GM23338 (cell line): Measurements from ENCODE around the gene CDH8. TPM values are rescaled to one million over a fixed set of nuclear protein-coding genes. Genes with fewer than 3 reads are reported as not detected.

Source experiments
- ATAC-seq: fragments of 200-7000 bp; cut with Tn5 transposase; 3 replicates; pipeline ENCODE4 v1.9.1; 2020
- DNase-seq: peaks from one replicate; pipeline ENCODE4 v3.0.0-alpha.2; 2015; ENCODE audit warnings: low spot score
- H2AFZ ChIP-seq: fragments of 200-600 bp; sonication (generic); 2 replicates; pipeline ENCODE4 v1.8.0; 2016; ENCODE audit warnings: antibody characterized with exemption, mild to moderate bottlenecking, moderate library complexity
- H3F3A ChIP-seq: fragments of 200-600 bp; sonication (generic); replicated peaks from 2 replicates; pipeline ENCODE4 v1.8.0; 2017; ENCODE audit warnings: antibody characterized with exemption, mixed run types, low read depth
- H3K27ac ChIP-seq: fragments of 200-600 bp; sonication (generic); 2 replicates; pipeline ENCODE4 v1.6.1; 2016; ENCODE audit warnings: low read depth
- H3K27me3 ChIP-seq: fragments of 200-600 bp; sonication (generic); 2 replicates; pipeline ENCODE4 v1.8.0; 2016; ENCODE audit warnings: mild to moderate bottlenecking, mixed run types, moderate library complexity; ENCODE audit not compliant: insufficient read depth
- H3K36me3 ChIP-seq: fragments of 200-600 bp; sonication (generic); 2 replicates; pipeline ENCODE4 v1.8.0; 2016; ENCODE audit warnings: mild to moderate bottlenecking; ENCODE audit not compliant: insufficient read depth
- H3K4me1 ChIP-seq: fragments of 200-600 bp; sonication (generic); 2 replicates; pipeline ENCODE4 v1.8.0; 2016; ENCODE audit warnings: mild to moderate bottlenecking, moderate library complexity; ENCODE audit not compliant: insufficient read depth
- H3K4me2 ChIP-seq: fragments of 200-600 bp; sonication (generic); 2 replicates; pipeline ENCODE4 v1.7.1; 2017; ENCODE audit warnings: mixed run types
- H3K4me3 ChIP-seq: fragments of 200-600 bp; sonication (generic); 2 replicates; pipeline ENCODE4 v1.6.1; 2016; ENCODE audit warnings: mixed run types
- H3K79me2 ChIP-seq: fragments of 200-600 bp; sonication (generic); replicated peaks from 2 replicates; pipeline ENCODE4 v1.8.0; 2017; ENCODE audit warnings: mild to moderate bottlenecking; ENCODE audit not compliant: insufficient read depth
- H3K9me2 ChIP-seq: fragments of 200-600 bp; sonication (generic); 2 replicates; pipeline ENCODE4 v1.8.0; 2017; ENCODE audit not compliant: insufficient read depth
- H4K20me1 ChIP-seq: fragments of 200-600 bp; sonication (generic); replicated peaks from 2 replicates; pipeline ENCODE4 v1.8.0; 2017; ENCODE audit warnings: mild to moderate bottlenecking; ENCODE audit not compliant: insufficient read depth
- H3K27ac Mint-ChIP-seq: 2 replicates; pipeline ENCODE4 v1.8.0; 2020; ENCODE audit warnings: inconsistent platforms, mild to moderate bottlenecking, moderate library complexity, mixed read lengths
- H3K27me3 Mint-ChIP-seq: 3 replicates; pipeline ENCODE4 v1.8.0; 2022; ENCODE audit warnings: low read depth, mild to moderate bottlenecking, moderate library complexity, mixed read lengths, inconsistent platforms; ENCODE audit not compliant: insufficient read depth, poor library complexity
- H3K36me3 Mint-ChIP-seq: 3 replicates; pipeline ENCODE4 v1.8.0; 2021; ENCODE audit warnings: low read depth, mild to moderate bottlenecking, inconsistent platforms, moderate library complexity, mixed read lengths
- H3K4me1 Mint-ChIP-seq: 3 replicates; pipeline ENCODE4 v1.8.0; 2020; ENCODE audit warnings: mild to moderate bottlenecking, inconsistent platforms, mixed read lengths
- H3K4me3 Mint-ChIP-seq: 3 replicates; pipeline ENCODE4 v1.8.0; 2021; ENCODE audit warnings: moderate library complexity, mild to moderate bottlenecking, inconsistent platforms, mixed read lengths
- H3K9me3 Mint-ChIP-seq: 3 replicates; pipeline ENCODE4 v1.8.0; 2020; ENCODE audit warnings: moderate library complexity, mild to moderate bottlenecking, inconsistent platforms, mixed read lengths
- CREB1 ChIP-seq: fragments of 250-450 bp; sonication (Bioruptor Pico); IDR thresholded peaks from 2 replicates; pipeline ENCODE4 v1.5.0; 2020; ENCODE audit warnings: low read depth, mild to moderate bottlenecking, moderate library complexity
- CTCF ChIP-seq, 2 experiments: fragments of 200-600 bp in 1 of 2; sonication (generic) in 1 of 2; conservative IDR thresholded peaks; 2 replicates each; pipeline versions ENCODE4 v1.5.1 to v1.6.1; 2016 to 2017; ENCODE audit warnings: antibody characterized with exemption in 2 of 2, low read depth in 2 of 2, mild to moderate bottlenecking in 2 of 2, moderate library complexity in 1 of 2
- ETS1 ChIP-seq: IDR thresholded peaks from 2 replicates; pipeline ENCODE4 v1.6.1; 2016; ENCODE audit warnings: antibody characterized with exemption
- EZH2 ChIP-seq: fragments of 200-600 bp; sonication (generic); IDR thresholded peaks from one replicate; pipeline ENCODE4 v1.8.0; 2017; ENCODE audit warnings: antibody characterized with exemption, mild to moderate bottlenecking, low read depth; ENCODE audit not compliant: unreplicated experiment
- EZH2phosphoT487 ChIP-seq: fragments of 200-600 bp; sonication (generic); IDR thresholded peaks from one replicate; pipeline ENCODE4 v1.8.1; 2018; ENCODE audit warnings: antibody characterized with exemption; ENCODE audit not compliant: unreplicated experiment
- JUNB ChIP-seq: IDR thresholded peaks from one replicate; pipeline ENCODE4 v1.6.1; 2016; ENCODE audit warnings: antibody characterized with exemption; ENCODE audit not compliant: unreplicated experiment
- NANOG ChIP-seq: IDR thresholded peaks from 2 replicates; pipeline ENCODE4 v1.6.1; 2016; ENCODE audit warnings: antibody characterized with exemption, borderline replicate concordance
- POLR2AphosphoS5 ChIP-seq: IDR thresholded peaks from 2 replicates; pipeline ENCODE4 v1.6.1; 2016; ENCODE audit warnings: antibody characterized with exemption, low read depth
- REST ChIP-seq: IDR thresholded peaks from one replicate; pipeline ENCODE4 v1.6.1; 2018; ENCODE audit warnings: antibody characterized with exemption; ENCODE audit not compliant: unreplicated experiment
- STAT1 ChIP-seq: IDR thresholded peaks from one replicate; pipeline ENCODE4 v1.6.1; 2016; ENCODE audit warnings: antibody characterized with exemption; ENCODE audit not compliant: unreplicated experiment
- ZNF114 ChIP-seq: fragments of 250-450 bp; sonication (Bioruptor Pico); IDR thresholded peaks from 2 replicates; pipeline ENCODE4 v1.5.0; 2020; ENCODE audit warnings: mild to moderate bottlenecking, moderate library complexity
- ZNF331 ChIP-seq: fragments of 250-450 bp; sonication (Bioruptor Pico); IDR thresholded peaks from 2 replicates; pipeline ENCODE4 v1.5.0; 2020; ENCODE audit warnings: low read depth, mild to moderate bottlenecking, moderate library complexity
- ZNF462 ChIP-seq: fragments of 250-450 bp; sonication (Bioruptor Pico); IDR thresholded peaks from 2 replicates; pipeline ENCODE4 v1.5.0; 2020; ENCODE audit warnings: mild to moderate bottlenecking, moderate library complexity
- polyA plus RNA-seq: library from polyadenylated mRNA; unstranded; fragments of >200 nt; fragmentation: Nextera tagmentation; extraction: Ambion mirVana; gene quantifications from 2 replicates; pipeline ENCODE4 v1.2.1, GENCODE V29; 2016
- total RNA-seq: library from RNA; depleted of rRNA; stranded (reverse); fragments of >200 nt; shearing (Covaris generic); gene quantifications from 2 replicates; pipeline ENCODE4 v1.2.3, GENCODE V29; 2014

Gene CDH8
- total and polyA plus RNA-seq, 2 experiments from 2014 or later = 10.2 to 11.7 TPM

- Histone ChIP-seq H4K20me1 (no peaks in the 10 kb centered on the region), H3K27me3 (no peaks in the 10 kb centered on the region), H2AFZ (no peak overlapping the region), H3F3A (no peaks in the 10 kb centered on the region), H3K79me2 (no peaks in the 10 kb centered on the region), H3K4me3 (no peak overlapping the region), H3K4me1 (no peaks in the 10 kb centered on the region), H3K36me3 (no peaks in the 10 kb centered on the region), H3K4me2 (no peak overlapping the region), H3K9me2 (no peaks in the 10 kb centered on the region), H3K27ac (no peak overlapping the region)
- peaks cover 4% of the 10 kb centered on the region for H3K27me3 Mint-ChIP-seq
- no peak for TF ChIP-seq JUNB
- TF ChIP-seq ETS1 = no peak
- TF ChIP-seq ZNF331 (CRISPR knock-in tag) = no peak
- TF ChIP-seq POLR2AphosphoS5 = no peak
- no peak for TF ChIP-seq EZH2phosphoT487
- no peak for TF ChIP-seq REST
- TF ChIP-seq CREB1 = no peak
- no peak for TF ChIP-seq ZNF114 (CRISPR knock-in tag)
- no peak for TF ChIP-seq ZNF462 (CRISPR knock-in tag)
- TF ChIP-seq NANOG = no peak
- no peak for TF ChIP-seq EZH2
- TF ChIP-seq CTCF (conservative IDR thresholded peaks at IDR 0.05; ENCODE audit: low read depth in 2 of 2) = no peak
- TF ChIP-seq STAT1 = no peak
- no peaks in the 10 kb centered on the region for H3K36me3 Mint-ChIP-seq
- H3K27ac Mint-ChIP-seq = no peak overlapping the region
- no peak for DNase-seq
- no peaks in the 10 kb centered on the region for H3K4me1 Mint-ChIP-seq
- H3K4me3 Mint-ChIP-seq = no peak overlapping the region
- ATAC-seq = no peak
- H3K9me3 Mint-ChIP-seq = no peaks in the 10 kb centered on the region
These were observed 376.3 kb downstream of the CDH8 start for GRCh38 chr16:61659936-61660335.
